Neutrophil (primary cell): Measurements from ENCODE around the gene OSBPL3.

Experiments
- H3K27ac ChIP-seq: fragments of 200-600 bp; sonication (generic); 2 replicates; pipeline ENCODE4 v1.5.1; 2016; ENCODE audit warnings: mild to moderate bottlenecking, moderate library complexity
- H3K27me3 ChIP-seq: fragments of 200-600 bp; sonication (generic); 2 replicates; pipeline ENCODE4 v1.6.0; 2016; ENCODE audit warnings: mild to moderate bottlenecking
- H3K36me3 ChIP-seq: fragments of 200-600 bp; sonication (generic); 2 replicates; pipeline ENCODE4 v1.5.1; 2017
- H3K4me1 ChIP-seq, 2 experiments: fragments of 200-600 bp in 1 of 2; sonication (generic) in 1 of 2; 1 replicate in 1 of 2; 2 replicates in 1 of 2; pipeline versions ENCODE4 v1.5.1 to v1.6.1; 2013 to 2016; ENCODE audit warnings: low read depth in 1 of 2, low read length in 1 of 2, mild to moderate bottlenecking in 1 of 2, moderate library complexity in 1 of 2; ENCODE audit not compliant: control insufficient read depth in 1 of 2, insufficient read depth in 1 of 2
- H3K4me3 ChIP-seq, 2 experiments: fragments of 200-600 bp in 1 of 2; sonication (generic) in 1 of 2; 1 replicate in 1 of 2; 2 replicates in 1 of 2; pipeline ENCODE4 v1.5.1; 2013 to 2016; ENCODE audit warnings: low read depth in 1 of 2, low read length in 1 of 2, mild to moderate bottlenecking in 1 of 2, moderate library complexity in 1 of 2
- H3K9me3 ChIP-seq: fragments of 200-600 bp; sonication (generic); 2 replicates; pipeline ENCODE4 v1.5.1; 2016
- TF ChIP-seq, protein P1 (sequence below): fragments of 200-600 bp; sonication (generic); IDR thresholded peaks from 2 replicates; pipeline ENCODE4 v1.5.1; 2016; ENCODE audit warnings: antibody characterized with exemption

Gene OSBPL3

DNA sequence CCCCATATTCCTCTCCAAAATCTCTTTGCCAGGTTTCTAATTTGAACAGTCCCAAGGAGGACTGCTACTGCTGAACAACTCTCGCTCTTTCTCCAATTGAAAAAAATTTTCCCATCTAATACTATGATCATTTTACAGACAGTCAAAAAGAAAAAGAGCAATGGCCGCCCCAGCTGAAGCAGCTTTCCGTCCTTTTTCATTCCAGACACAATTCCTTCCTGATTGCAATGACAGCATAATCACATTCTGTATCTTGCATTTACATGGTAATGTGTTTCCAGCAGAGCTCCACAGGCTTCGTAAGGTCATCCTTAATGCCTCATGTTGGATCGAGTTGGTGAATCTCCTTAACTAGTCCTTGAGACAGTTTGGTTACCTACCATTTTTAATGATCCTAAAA lies 177.7 kb downstream of the OSBPL3 start:
- H3K27me3 ChIP-seq, result no peaks in the 10 kb centered on the region
- no peak overlapping the region for H3K4me3 ChIP-seq
- H3K36me3 ChIP-seq, result no peaks in the 10 kb centered on the region
- no peak overlapping the region for H3K27ac ChIP-seq
- TF ChIP-seq, protein P1, sequence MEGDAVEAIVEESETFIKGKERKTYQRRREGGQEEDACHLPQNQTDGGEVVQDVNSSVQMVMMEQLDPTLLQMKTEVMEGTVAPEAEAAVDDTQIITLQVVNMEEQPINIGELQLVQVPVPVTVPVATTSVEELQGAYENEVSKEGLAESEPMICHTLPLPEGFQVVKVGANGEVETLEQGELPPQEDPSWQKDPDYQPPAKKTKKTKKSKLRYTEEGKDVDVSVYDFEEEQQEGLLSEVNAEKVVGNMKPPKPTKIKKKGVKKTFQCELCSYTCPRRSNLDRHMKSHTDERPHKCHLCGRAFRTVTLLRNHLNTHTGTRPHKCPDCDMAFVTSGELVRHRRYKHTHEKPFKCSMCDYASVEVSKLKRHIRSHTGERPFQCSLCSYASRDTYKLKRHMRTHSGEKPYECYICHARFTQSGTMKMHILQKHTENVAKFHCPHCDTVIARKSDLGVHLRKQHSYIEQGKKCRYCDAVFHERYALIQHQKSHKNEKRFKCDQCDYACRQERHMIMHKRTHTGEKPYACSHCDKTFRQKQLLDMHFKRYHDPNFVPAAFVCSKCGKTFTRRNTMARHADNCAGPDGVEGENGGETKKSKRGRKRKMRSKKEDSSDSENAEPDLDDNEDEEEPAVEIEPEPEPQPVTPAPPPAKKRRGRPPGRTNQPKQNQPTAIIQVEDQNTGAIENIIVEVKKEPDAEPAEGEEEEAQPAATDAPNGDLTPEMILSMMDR, result no peak
- H3K9me3 ChIP-seq, result no peaks in the 10 kb centered on the region
- no peaks in the 10 kb centered on the region for H3K4me1 ChIP-seq

DNA sequence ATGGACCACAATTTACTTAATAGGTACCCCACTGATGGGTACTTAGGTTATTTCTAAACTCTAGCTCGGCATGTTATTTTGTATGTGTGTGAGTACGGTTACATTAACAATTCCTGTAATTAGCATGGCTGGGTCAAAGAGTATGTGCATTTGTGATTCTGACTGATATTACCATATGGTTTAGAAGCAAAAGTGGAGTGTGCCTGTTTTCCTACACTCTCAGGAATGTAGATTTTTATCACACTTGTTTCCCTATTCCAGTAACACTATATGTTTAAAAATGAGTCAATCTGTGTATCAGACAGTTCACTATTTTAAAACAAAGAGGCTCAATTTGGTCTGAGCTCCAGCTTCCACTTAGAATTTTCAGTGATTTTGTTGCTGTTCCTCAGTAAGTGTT lies 178.1 kb downstream of the OSBPL3 start:
- Histone ChIP-seq H3K4me3 (no peak overlapping the region), H3K4me1 (no peaks in the 10 kb centered on the region), H3K36me3 (no peaks in the 10 kb centered on the region), H3K9me3 (no peaks in the 10 kb centered on the region), H3K27ac (no peak overlapping the region), H3K27me3 (no peaks in the 10 kb centered on the region)
- TF ChIP-seq, protein P1, result no peak

DNA sequence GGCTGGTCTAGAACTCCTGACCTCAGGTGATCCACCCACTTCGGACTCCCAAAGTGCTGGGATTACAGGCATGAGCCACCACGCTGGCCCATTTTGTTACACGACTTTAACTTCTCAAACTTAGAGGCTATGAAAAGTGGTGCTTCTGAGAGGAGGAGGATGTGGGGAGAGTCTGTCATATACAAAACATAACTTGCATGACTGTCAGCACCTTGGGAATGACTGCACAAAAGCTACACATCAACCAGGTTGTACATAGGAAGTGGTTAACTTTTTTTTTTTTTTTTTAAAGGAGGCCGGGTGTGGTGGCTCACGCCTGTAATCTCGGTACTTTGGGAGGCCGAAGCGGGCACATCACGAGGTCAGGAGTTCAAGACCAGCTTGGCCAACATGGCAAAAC lies 179.3 kb downstream of the OSBPL3 start:
- Histone ChIP-seq H3K4me1 (no peaks in the 10 kb centered on the region), H3K9me3 (no peaks in the 10 kb centered on the region), H3K27me3 (no peaks in the 10 kb centered on the region), H3K27ac (no peak overlapping the region), H3K36me3 (no peaks in the 10 kb centered on the region), H3K4me3 (no peak overlapping the region)
- TF ChIP-seq, protein P1, result no peak

DNA sequence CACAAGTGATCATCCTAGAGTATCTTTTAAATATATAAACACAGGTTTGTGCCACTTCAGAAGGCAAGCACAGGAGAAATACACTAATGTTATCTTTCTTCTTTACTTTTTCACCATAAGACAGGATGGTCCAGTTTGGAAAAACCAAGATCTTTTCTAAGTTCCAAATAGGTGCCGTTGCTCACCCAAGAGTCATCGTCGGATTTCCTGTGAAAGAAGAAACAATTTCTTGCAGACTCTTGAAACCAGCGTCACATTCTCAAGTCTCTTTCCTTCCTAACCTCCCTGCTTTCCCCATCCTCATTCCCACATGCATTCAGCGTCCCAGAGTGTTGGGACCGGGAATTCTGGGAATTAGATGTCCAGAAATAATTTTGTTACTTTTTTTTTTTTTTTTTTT lies 179.9 kb downstream of the OSBPL3 start:
- Histone ChIP-seq H3K4me1 (no peaks in the 10 kb centered on the region), H3K27ac (no peak overlapping the region), H3K4me3 (no peak overlapping the region), H3K36me3 (no peaks in the 10 kb centered on the region), H3K9me3 (no peaks in the 10 kb centered on the region), H3K27me3 (no peaks in the 10 kb centered on the region)
- TF ChIP-seq, protein P1, result no peak

DNA sequence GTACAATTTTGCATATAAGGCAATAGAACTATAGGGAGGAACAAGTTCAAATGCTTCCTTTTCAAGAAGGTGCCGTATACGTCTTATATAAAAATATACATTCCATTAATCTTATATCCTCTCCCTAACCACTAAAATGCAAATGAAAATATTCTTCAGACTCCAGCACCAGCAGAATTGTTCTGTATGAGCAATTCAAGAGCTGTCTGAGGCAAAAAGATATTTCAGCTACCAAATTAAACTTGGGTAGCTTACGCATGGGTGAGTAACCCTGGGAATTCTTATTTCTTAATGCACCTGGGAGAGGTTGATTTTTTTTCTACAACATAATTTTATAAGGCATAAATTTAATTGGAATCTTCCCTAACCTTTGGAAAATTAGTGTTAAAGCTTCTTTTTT lies 180.5 kb downstream of the OSBPL3 start:
- Histone ChIP-seq H3K36me3 (no peaks in the 10 kb centered on the region), H3K4me3 (no peak overlapping the region), H3K9me3 (no peaks in the 10 kb centered on the region), H3K27me3 (no peaks in the 10 kb centered on the region), H3K27ac (no peak overlapping the region), H3K4me1 (no peaks in the 10 kb centered on the region)
- TF ChIP-seq, protein P1, result no peak

DNA sequence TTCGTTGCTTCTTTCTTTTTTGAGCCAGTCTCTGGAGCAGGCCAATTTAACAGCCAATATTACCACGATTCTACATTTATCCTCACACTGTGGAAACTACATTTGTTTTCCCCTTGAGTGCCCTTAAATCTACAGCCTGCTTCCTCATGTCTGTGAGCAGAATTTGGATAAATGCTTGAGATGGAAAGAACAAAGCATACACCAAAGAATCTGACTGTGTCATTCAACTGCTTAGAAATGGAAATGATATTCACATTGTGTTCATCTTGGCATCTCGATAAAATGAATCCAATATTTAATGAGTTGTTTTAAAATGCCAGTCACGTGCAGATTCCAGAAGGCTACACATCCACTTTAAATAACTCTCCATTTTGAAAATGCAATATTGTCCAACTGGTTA lies 181.7 kb downstream of the OSBPL3 start:
- no peaks in the 10 kb centered on the region for H3K9me3 ChIP-seq
- no peak overlapping the region for H3K27ac ChIP-seq
- H3K36me3 ChIP-seq, result no peaks in the 10 kb centered on the region
- TF ChIP-seq, protein P1, result no peak
- no peak overlapping the region for H3K4me3 ChIP-seq
- H3K27me3 ChIP-seq, result no peaks in the 10 kb centered on the region
- H3K4me1 ChIP-seq, result no peaks in the 10 kb centered on the region
